ENCODE results near the gene CTCF.

The CTCF gene

DNA sequence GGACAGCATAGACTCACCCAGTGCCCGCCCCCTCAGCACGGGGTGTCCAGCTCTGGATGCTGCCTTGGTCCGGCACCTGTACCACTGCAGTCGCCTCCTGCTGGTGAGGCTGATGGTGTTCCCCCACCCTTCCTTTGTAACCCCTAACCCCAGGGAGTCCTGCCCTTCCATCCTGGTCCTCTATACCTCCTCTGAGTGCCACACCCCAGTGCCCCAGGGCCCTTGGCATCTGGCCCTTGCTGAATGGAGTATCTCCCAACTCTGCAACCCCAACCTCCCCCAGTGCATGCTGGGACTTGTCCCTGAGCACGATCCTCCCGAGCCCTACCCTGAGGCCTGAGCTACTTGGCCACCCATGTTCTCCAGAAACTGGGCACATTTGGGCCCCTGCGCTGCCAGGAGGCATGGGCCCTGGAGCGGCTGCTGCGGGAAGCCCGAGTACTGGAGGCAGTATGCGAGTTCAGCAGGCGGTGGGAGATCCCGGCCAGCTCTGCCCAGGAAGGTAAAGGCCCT, 17.9 kb upstream of the CTCF start:
- TF ChIP-seq TAF1 (IDR thresholded peaks at IDR 0.05; ENCODE audit: low read depth) (no peak), NFIC (IDR thresholded peaks at IDR 0.05) (no peak), EP300 (IDR thresholded peaks at IDR 0.05; ENCODE audit: borderline replicate concordance) (no peak), CREB1 (IDR thresholded peaks at IDR 0.05; ENCODE audit: low read depth) (no peak)
- TF ChIP-seq, protein P1, sequence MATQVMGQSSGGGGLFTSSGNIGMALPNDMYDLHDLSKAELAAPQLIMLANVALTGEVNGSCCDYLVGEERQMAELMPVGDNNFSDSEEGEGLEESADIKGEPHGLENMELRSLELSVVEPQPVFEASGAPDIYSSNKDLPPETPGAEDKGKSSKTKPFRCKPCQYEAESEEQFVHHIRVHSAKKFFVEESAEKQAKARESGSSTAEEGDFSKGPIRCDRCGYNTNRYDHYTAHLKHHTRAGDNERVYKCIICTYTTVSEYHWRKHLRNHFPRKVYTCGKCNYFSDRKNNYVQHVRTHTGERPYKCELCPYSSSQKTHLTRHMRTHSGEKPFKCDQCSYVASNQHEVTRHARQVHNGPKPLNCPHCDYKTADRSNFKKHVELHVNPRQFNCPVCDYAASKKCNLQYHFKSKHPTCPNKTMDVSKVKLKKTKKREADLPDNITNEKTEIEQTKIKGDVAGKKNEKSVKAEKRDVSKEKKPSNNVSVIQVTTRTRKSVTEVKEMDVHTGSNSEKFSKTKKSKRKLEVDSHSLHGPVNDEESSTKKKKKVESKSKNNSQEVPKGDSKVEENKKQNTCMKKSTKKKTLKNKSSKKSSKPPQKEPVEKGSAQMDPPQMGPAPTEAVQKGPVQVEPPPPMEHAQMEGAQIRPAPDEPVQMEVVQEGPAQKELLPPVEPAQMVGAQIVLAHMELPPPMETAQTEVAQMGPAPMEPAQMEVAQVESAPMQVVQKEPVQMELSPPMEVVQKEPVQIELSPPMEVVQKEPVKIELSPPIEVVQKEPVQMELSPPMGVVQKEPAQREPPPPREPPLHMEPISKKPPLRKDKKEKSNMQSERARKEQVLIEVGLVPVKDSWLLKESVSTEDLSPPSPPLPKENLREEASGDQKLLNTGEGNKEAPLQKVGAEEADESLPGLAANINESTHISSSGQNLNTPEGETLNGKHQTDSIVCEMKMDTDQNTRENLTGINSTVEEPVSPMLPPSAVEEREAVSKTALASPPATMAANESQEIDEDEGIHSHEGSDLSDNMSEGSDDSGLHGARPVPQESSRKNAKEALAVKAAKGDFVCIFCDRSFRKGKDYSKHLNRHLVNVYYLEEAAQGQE (IDR thresholded peaks at IDR 0.05; ENCODE audit: low read depth) = no peak

DNA sequence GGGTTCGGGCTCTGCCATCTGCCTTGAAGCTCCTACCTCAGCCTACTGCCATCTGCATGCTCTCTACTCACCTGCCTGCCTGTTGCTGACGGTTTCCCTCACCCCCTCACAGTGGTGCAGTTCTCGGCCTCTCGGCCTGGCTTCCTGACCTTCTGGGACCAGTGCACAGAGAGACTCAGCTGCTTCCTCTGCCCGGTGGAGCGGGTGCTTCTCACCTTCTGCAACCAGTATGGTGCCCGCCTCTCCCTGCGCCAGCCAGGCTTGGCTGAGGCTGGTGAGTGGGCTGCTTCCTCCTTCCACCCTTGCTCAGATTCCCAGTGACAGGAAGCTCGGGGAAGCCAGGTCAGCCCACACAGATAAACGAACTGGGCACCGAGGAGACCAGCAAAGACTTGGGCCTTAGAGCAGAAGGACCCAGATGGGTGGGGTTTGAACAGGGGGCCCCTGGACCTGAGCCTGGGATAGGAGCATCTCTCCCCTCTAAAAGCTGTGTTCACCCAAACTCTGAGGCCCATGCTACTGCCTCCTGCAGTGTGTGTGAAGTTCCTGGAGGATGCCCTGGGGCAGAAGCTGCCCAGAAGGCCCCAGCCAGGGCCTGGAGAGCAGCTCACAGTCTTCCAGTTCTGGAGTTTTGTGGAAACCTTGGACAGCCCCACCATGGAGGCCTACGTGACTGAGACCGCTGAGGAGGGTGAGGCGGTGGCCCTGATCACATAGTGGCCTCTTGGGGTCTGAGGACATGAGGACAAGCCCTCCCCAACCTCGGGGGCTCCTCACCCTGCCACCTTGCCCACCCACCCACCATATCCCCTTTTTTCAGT, 17.3 kb upstream of the CTCF start:
- no peak for TF ChIP-seq TEAD4 (IDR thresholded peaks at IDR 0.05)

DNA sequence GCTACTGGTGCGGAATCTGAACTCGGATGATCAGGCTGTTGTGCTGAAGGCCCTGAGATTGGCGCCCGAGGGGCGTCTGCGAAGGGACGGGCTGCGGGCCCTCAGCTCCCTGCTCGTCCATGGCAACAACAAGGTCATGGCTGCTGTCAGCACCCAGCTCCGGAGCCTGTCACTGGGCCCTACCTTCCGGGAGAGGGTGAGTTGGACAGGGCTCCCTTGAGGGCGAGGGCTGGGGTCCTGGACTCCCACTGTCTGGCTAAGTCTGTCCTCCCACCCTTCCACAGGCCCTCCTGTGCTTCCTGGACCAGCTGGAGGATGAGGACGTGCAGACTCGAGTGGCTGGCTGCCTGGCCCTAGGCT, 16.7 kb upstream of the CTCF start:
- TF ChIP-seq CREB1 (IDR thresholded peaks at IDR 0.05; ENCODE audit: low read depth) (no peak), RAD21 (IDR thresholded peaks at IDR 0.05; ENCODE audit: low read depth) (no peak), EP300 (IDR thresholded peaks at IDR 0.05; ENCODE audit: borderline replicate concordance) (no peak), TAF1 (IDR thresholded peaks at IDR 0.05; ENCODE audit: low read depth) (no peak), NFIC (IDR thresholded peaks at IDR 0.05) (no peak), MAX (IDR thresholded peaks at IDR 0.05) (no peak), YY1 (IDR thresholded peaks at IDR 0.05; ENCODE audit: low read depth) (no peak), ZBTB7A (IDR thresholded peaks at IDR 0.05; ENCODE audit: low read depth) (no peak), CEBPB (IDR thresholded peaks at IDR 0.05) (no peak), EGR1 (IDR thresholded peaks at IDR 0.05) (no peak), TEAD4 (IDR thresholded peaks at IDR 0.05) (no peak), TCF12 (IDR thresholded peaks at IDR 0.05; ENCODE audit: low read depth) (no peak), FOXM1 (IDR thresholded peaks at IDR 0.05; ENCODE audit: borderline replicate concordance, low read depth) (no peak)
- TF ChIP-seq, protein P1 (IDR thresholded peaks at IDR 0.05; ENCODE audit: low read depth) = no peak
- TF ChIP-seq, protein P2, sequence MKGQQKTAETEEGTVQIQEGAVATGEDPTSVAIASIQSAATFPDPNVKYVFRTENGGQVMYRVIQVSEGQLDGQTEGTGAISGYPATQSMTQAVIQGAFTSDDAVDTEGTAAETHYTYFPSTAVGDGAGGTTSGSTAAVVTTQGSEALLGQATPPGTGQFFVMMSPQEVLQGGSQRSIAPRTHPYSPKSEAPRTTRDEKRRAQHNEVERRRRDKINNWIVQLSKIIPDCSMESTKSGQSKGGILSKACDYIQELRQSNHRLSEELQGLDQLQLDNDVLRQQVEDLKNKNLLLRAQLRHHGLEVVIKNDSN (IDR thresholded peaks at IDR 0.05) = no peak

GRCh38 chr16:67546091-67546501, 16.2 kb upstream of the CTCF start:
- TF ChIP-seq, protein P2 (IDR thresholded peaks at IDR 0.05) = no peak
- no peak for TF ChIP-seq CEBPB (IDR thresholded peaks at IDR 0.05)

DNA sequence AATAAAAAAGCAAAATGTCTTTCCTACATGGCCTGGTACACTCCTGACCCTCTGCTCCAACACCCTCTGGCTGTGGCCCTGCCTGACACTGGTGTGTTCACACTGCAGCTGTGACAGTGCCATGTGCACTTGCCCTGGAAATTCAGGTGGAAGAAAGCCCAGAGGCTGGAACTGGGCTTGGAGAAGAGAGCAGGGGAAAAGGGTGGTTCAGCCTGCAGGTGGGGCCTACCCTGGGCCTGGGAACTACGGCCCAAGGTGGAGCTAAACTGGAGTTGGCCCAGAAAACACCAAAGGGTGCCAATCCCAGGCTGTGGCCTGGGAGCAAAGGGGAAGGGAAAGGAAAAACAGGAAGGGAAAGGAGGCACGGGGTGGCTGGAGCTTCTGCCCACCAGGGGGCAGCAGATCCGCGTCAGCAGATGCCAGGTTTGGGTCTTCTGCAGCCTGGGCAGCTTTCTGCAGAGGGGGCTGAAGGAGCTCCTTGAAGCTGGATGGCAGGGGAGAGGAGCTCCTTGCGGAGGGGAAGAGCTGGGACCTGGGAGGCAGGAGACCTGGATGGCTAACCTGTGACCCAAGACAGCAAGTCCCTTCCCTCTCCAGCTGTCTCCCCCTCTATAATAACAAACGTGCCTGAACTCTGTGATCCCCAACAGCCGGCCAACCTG, 15.4 kb upstream of the CTCF start:
- TF ChIP-seq EGR1 (IDR thresholded peaks at IDR 0.05) (no peak), EP300 (IDR thresholded peaks at IDR 0.05; ENCODE audit: borderline replicate concordance) (no peak), CREB1 (IDR thresholded peaks at IDR 0.05; ENCODE audit: low read depth) (no peak), RAD21 (IDR thresholded peaks at IDR 0.05; ENCODE audit: low read depth) (peak; percentile 84), TCF12 (IDR thresholded peaks at IDR 0.05; ENCODE audit: low read depth) (no peak), TEAD4 (IDR thresholded peaks at IDR 0.05) (no peak), FOXM1 (IDR thresholded peaks at IDR 0.05; ENCODE audit: borderline replicate concordance, low read depth) (no peak), ZBTB7A (IDR thresholded peaks at IDR 0.05; ENCODE audit: low read depth) (no peak), YY1 (IDR thresholded peaks at IDR 0.05; ENCODE audit: low read depth) (no peak), NFIC (IDR thresholded peaks at IDR 0.05) (no peak), CEBPB (IDR thresholded peaks at IDR 0.05) (no peak), MAX (IDR thresholded peaks at IDR 0.05) (no peak)
- TF ChIP-seq, protein P2 (IDR thresholded peaks at IDR 0.05) = 0 out of 2 replicates have a peak, but pooled peaks have one; percentile 16

Data from Ishikawa (cell line).